ENCODE data around the gene UTP11. TPM values are rescaled to one million over a fixed set of nuclear protein-coding genes. Genes with fewer than 3 reads are reported as not detected.

The UTP11 gene
- total RNA-seq, 1 experiment from 2014 or later, result 48.1 TPM

GRCh38 chr1:38068220-38068979 is 55.9 kb downstream of the UTP11 start:
- Histone ChIP-seq H3K9ac (ENCODE audit: low read length) (no peak overlapping the region), H3K27me3 (ENCODE audit: low read length) (peaks cover 39% of the 10 kb centered on the region), H3K4me3 (ENCODE audit: low read length) (no peak overlapping the region), H3K27ac (ENCODE audit: low read length) (no peak overlapping the region), H3K4me2 (ENCODE audit: low read length) (no peak overlapping the region), H3K9me3 (ENCODE audit: low read length) (no peaks in the 10 kb centered on the region), H3K4me1 (ENCODE audit: insufficient read depth, low read length) (peaks cover 5% of the 10 kb centered on the region; the same call in 1 of the 2 replicates), H3K79me2 (ENCODE audit: low read length) (no peaks in the 10 kb centered on the region), H4K20me1 (ENCODE audit: low read length) (no peaks in the 10 kb centered on the region), H3K36me3 (ENCODE audit: low read depth, low read length) (no peaks in the 10 kb centered on the region), H3K9me2 (replicated peaks; ENCODE audit: low read length) (no peaks in the 10 kb centered on the region), H3F3A (ENCODE audit: low read length, unreplicated experiment) (no peaks in the 10 kb centered on the region), H2AFZ (ENCODE audit: low read length) (no peak overlapping the region)
- ChIA-PET CTCF (no interaction called here), POLR2A (ENCODE audit: unreplicated experiment) (no interaction called here)
- BruUV-seq (replicated peaks), result no TSS peak
- DNase-seq, result no peak
- intact Hi-C loops (cut with micrococcal nuclease), result no loop called here
- no peak for ATAC-seq
- TF ChIP-seq EZH2phosphoT487 (IDR thresholded peaks at IDR 0.05; ENCODE audit: borderline replicate concordance, low read length), result no peak
- TF ChIP-seq EZH2 (IDR thresholded peaks at IDR 0.05; ENCODE audit: low read length, unreplicated experiment), result no peak
- no peak for TF ChIP-seq CTCF (conservative IDR thresholded peaks at IDR 0.05; ENCODE audit: low read depth, low read length)

- no TSS peak for BruUV-seq (replicated peaks)
- H3K27ac ChIP-seq (ENCODE audit: low read length), result no peak overlapping the region
- H3K9me2 ChIP-seq (replicated peaks; ENCODE audit: low read length), result no peaks in the 10 kb centered on the region
- peaks cover 5% of the 10 kb centered on the region; the same call in 1 of the 2 replicates for H3K4me1 ChIP-seq (ENCODE audit: insufficient read depth, low read length)
- H3K27me3 ChIP-seq (ENCODE audit: low read length), result peaks cover 42% of the 10 kb centered on the region
- POLR2A ChIA-PET (ENCODE audit: unreplicated experiment), result no interaction called here
- no peak overlapping the region for H3K4me3 ChIP-seq (ENCODE audit: low read length)
- no peaks in the 10 kb centered on the region for H3K36me3 ChIP-seq (ENCODE audit: low read depth, low read length)
- no peak overlapping the region for H2AFZ ChIP-seq (ENCODE audit: low read length)
- no peak overlapping the region for H3K4me2 ChIP-seq (ENCODE audit: low read length)
- DNase-seq (no peak), ATAC-seq (no peak)
- no peaks in the 10 kb centered on the region for H4K20me1 ChIP-seq (ENCODE audit: low read length)
- H3F3A ChIP-seq (ENCODE audit: low read length, unreplicated experiment), result no peaks in the 10 kb centered on the region
- intact Hi-C loops (cut with micrococcal nuclease), result no loop called here
- no peak overlapping the region for H3K9ac ChIP-seq (ENCODE audit: low read length)
- H3K79me2 ChIP-seq (ENCODE audit: low read length), result no peaks in the 10 kb centered on the region
- CTCF ChIA-PET, result no interaction called here
- TF ChIP-seq CTCF (conservative IDR thresholded peaks at IDR 0.05; ENCODE audit: low read depth, low read length) (no peak), EZH2phosphoT487 (IDR thresholded peaks at IDR 0.05; ENCODE audit: borderline replicate concordance, low read length) (no peak), EZH2 (IDR thresholded peaks at IDR 0.05; ENCODE audit: low read length, unreplicated experiment) (no peak)
- no peaks in the 10 kb centered on the region for H3K9me3 ChIP-seq (ENCODE audit: low read length)
These were observed 56.4 kb downstream of the UTP11 start for GRCh38 chr1:38068980-38069340.
